Superior temporal gyrus (tissue), 1 donor: ENCODE measurements around the gene AGAP2.

Source experiments
- DNase-seq: peaks from one replicate; pipeline ENCODE4 v3.0.0-alpha.2; 2016; ENCODE audit errors: extremely low spot score

AGAP2 gene

DNA sequence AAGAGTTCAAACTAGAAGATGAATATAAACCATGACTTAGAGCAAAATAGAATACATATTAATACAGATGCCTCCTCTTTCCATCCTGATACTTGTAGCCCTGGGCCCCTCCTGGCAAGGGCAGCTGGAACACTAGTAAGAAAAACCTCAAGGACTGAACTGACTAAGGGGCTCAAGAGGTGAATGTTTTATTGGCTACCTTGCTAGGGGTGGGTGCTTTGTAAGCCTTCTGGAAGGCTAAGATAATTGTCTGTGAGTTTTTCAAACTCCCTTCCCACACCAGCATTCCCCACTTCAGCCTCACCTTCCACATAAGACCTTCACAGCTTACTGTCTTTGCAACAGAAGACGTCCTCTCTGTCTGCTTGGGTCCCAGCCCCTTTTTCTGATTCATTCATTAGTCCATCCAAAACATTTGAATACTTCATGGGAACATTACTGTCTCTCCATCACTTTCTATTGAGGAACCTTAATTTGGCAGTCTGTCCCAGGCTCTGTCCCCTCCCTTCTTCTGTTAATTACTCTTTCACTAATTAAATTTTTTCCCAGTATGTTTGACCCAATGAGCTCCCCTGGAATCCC lies 15.3 kb upstream of the AGAP2 start:
- DNase-seq, result no peak

GRCh38 chr12:57752668-57753000 lies 14.1 kb upstream of the AGAP2 start:
- DNase-seq, result no peak

DNA sequence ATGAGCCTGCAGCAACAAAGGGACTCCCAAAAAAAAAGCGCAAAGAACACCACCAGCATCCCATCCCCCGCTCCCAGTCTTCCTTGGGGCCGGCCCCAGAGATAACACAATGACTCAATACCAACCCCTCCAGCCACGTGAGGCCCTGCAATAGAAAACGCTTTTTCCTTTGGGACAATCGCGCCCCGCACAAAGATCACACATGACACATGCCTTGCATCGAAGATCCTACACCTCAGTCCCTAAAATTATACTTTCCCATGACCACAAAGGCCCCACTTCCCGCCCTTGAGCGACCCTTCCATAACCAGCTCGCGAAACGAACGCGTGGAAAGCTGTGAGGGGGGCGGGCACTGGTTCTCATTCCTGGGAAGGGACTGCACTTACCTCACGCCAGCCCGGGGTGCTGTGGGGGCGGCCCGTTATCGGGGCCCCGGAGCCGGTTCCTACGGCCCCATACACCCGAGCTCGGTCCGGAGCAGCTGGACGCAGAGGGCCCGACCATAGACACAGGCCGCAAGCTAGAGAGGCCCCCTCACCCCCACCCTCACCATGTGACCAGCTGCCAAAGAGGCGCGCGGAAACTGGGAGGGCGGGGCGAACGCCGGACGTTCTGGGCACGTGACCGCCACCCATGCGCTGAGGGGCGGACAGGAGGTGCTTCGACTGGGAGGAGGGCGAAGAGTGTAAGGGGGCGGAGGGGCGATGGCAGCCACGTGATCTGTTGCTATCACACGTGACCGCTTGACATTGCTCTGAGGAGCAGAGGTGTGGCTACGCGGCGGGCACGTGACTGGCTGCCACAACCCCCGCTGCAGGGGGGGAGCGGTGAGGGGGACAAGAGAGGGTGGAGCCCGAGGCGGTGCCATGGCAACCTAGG lies 13.5 kb upstream of the AGAP2 start, which contains the start of gene CDK4:
Gene CDK4 (minus strand): TSS at position 523 of the 880 bp plus-strand sequence. CDS start 593 bp downstream, outside the sequence.
- DNase-seq, result peak; percentile 100

DNA sequence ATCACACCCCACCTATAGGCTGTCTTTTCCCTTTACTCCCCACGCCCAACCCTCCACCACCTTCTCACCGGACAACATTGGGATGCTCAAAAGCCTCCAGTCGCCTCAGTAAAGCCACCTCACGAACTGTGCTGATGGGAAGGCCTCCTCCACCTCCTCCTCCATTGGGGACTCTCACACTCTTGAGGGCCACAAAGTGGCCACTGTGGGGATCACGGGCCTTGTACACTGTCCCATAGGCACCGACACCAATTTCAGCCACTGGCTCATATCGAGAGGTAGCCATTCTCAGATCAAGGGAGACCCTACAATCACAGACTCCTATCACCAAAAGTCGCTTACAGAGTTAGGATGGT lies 12.9 kb upstream of the AGAP2 start:
- no peak for DNase-seq

DNA sequence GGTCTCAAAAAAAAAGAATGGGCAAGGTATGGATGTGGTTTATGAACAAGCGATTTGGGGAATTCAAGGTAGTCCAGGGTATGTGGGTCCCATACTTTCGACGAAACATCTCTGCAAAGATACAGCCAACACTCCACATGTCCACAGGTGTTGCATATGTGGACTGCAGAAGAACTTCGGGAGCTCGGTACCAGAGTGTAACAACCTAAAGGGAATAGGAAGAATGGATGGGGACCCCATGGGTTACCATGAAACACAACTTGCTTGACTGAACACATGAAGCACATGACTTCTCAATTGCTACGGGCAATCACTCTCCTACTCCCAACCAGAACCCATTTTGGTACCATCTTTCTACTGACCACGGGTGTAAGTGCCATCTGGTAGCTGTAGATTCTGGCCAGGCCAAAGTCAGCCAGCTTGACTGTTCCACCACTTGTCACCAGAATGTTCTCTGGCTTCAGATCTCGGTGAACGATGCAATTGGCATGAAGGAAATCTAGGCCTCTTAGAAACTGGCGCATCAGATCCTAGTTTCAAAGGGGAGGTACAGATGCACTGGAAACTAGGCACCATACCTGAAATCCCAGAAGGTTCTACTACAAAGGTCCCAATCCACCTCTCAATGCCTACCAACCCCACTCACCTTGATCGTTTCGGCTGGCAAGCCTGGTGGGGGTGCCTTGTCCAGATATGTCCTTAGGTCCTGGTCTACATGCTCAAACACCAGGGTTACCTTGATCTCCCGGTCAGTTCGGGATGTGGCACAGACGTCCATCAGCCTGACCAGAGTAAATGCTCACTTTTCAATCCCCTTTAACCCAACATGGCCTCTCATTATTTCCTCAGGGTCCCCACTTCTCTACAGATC lies 12.3 kb upstream of the AGAP2 start:
- no peak for DNase-seq

DNA sequence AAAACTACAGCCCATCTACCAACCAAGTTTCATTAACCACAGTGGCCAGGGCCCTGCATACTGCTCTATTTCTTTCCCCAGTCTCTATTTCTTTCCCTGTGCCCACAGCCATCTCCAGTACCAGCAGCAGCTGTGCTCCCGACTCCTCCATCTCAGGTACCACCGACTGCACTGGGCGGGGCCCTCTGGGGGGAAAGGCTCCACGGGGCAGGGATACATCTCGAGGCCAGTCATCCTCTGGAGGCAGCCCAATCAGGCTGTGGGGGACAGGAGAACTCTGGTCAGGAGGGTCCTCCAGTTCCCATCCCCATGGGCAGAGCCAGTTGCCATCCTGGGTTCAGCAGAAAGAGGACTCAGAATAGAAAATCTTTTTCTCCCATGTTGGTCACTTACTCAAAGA lies 10.5 kb upstream of the AGAP2 start:
- no peak for DNase-seq

DNA sequence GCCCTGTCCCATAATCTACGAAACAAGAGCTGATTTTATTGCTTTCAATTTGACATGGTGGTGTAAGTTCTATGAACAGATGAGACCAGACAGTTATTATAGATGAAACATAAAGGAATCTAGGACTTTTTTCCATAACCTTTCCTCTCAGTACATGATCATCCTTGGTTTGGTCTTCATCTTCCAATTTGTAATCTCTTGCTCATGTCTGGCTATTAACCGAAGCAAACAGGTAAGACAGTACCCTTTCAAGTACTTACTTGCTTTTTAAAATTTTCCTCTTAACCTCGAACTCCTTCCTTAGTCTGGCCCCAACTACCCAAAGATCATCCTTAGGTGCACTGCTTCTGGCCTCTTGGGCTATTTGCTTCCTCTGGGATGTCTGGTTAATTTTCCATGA lies 7.5 kb upstream of the AGAP2 start:
- DNase-seq, result no peak

GRCh38 chr12:57745485-57745881 lies 6.9 kb upstream of the AGAP2 start:
- no peak for DNase-seq

- DNase-seq, result peak; percentile 99
Observed at GRCh38 chr12:57744777-57745484, 6.4 kb upstream of the AGAP2 start, which contains the start of gene TSPAN31. Gene TSPAN31 (plus strand): TSS chr12:57745039. CDS start chr12:57745155, 116 bp downstream.

- DNase-seq, result peak; percentile 43
Observed at GRCh38 chr12:57744194-57744776, 5.7 kb upstream of the AGAP2 start.

DNA sequence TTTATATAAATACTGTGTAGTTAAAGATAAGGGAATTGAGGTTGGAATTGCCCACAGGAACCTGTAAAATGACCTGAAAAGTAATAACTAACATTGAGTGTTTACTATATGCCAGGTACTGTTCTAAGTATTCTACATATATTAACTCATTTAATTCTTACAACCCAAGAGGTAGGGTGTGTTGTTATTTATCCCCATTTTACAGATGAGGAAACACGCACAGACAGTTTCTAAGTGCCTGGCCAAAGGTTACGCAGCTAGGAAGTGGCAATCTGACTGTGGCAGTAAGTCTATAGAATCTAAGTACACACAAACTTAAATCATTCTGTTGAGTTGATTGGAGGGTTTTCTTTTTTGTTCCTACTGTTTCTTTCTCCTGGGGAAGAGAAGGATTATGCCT lies 5.2 kb upstream of the AGAP2 start:
- no peak for DNase-seq

DNA sequence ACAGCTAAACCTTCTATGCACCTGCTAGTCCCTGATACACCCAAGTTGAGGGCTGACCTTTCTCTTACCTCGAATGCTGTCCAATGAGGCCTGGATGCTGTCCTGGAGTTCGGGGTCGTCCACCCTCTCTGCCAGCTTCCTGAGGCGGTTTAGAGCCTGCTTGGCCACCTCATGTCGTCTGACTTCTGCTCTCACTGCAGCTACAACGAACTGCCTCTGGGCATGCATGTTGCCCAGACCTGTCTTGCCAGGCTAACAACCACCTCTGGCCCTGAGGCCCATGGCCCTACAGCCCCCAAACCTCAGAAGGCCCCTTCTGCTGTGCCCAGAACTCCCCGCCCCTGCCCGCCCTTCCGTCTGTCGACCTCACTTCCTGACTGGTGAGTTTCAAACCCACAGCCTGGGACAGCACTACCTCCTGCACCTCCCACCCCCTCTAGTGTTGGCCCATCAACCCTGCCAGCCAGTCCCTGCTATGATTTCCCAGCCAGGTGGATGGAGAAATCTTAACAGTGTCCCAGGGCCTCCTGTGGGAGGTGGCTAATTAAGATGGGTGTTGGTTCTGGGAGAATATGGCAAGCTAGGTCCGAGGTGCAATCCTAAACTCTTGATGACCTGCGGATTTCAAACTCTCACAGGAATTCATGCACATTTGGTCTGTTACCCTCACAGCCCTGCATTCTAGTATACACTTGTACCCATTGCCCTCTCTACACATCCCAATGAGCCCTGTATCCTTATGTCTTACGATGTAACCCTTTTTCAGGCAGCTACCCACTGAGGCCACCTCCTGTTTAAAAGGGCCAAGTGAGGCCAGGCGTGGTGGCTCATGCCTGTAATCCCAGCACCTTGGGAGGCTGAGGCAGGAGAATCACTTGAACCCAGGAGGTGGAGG lies 3.5 kb upstream of the AGAP2 start:
- DNase-seq, result no peak

DNA sequence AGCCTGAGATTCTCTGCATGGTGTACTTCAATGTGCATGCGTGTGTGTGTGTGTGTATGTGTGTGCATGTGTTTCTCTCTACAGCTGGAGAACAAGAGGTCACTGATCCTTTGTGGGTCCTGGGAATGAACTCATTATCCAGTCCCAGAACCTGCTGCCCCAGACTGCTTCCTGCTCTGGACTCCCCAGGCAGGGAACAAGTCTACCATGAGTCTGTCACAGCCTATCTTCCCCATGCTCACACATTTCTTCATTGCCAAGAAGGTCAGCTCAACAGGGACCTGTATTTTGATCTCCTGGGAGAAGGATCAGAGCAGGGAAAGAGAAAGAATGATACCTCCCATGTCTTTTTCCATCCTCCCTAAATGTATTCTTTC lies 2.9 kb upstream of the AGAP2 start:
- DNase-seq, result no peak

DNA sequence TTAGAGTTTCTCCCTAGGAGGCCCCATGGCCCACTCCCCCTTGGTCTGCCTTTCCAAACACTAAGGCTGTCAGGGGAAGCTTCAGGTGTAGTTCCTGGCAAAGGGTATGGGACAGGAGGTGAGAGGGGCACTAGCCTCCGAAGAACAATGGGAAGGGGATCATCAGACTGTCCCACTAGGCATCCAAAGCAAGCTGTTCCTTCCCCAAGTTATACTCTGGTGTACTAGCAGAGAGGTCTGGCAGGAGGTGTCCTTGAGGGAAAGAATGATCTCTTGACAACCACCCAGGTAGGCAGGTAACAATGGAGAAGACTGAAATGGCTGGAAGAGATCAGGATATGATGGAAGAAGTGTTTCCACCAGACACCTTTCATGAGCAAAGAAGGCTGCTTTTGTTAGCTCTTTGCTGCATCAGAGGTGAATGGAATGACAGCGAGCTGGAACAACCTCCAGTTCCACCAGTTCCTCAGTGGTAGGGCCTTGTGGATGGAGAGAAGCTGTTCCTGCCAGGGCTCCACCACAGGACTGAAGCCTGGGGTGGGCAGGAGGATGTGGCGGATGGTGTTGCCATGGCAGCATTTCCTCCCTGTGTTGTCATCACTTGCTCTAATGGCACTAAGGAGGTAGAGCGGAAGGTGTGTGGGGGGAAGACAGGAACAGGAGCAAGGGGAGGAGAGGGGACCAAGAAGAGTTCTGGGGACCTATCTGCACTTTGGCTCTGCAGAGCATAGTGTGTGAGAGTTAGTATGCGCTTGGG lies 2.3 kb upstream of the AGAP2 start:
- peak; percentile 26 for DNase-seq

DNA sequence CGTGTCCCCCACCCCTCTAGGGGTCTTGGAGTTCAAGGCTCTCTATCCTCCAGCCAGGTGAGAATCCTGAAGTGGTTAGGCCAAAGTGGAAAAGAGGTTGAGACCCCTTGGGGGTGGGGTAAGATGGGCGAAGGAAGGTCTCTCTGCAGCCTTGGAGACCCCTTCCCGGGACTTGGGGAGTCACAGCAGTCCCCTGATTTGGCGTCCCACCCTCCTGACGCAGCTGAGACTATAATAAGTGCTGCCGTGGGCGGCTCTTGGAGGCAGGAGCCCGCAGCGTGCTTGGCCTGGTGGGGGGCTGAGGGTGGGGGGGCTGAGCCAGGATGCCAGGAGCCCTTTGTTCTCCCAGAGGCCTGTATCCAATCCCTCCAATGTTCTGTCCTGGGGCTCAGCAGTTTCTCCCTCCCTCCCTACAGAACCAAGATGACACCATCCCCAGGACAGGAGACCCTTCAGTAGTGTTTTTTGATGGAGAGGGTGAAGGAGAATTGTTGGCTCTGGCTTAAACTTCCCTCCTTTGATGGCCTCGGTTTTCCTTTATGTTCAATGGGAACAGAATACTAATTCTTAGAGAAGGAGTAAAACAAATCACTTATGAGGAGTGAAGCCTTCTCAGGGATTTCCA lies 1.5 kb upstream of the AGAP2 start:
- no peak for DNase-seq

DNA sequence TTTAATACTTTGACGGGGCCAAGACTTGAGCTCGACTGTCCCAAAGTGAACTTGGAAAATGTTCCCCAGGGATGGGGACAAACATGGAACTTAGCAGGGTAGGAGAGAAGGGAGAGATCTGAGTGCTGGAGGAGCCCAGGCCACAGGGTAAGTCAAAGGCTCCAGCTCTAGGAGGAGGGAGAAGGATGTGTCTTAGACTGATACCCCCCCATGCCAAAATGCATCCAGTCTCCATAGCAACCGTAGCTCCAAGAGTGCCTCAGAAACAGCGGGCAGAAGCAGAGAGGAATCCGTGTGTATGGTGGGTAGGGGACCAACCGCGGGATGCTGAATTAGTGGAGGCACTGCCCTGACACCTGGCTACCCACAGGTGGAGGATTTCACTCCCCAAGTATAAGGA lies 845 bp upstream of the AGAP2 start:
- DNase-seq, result peak; percentile 22

DNA sequence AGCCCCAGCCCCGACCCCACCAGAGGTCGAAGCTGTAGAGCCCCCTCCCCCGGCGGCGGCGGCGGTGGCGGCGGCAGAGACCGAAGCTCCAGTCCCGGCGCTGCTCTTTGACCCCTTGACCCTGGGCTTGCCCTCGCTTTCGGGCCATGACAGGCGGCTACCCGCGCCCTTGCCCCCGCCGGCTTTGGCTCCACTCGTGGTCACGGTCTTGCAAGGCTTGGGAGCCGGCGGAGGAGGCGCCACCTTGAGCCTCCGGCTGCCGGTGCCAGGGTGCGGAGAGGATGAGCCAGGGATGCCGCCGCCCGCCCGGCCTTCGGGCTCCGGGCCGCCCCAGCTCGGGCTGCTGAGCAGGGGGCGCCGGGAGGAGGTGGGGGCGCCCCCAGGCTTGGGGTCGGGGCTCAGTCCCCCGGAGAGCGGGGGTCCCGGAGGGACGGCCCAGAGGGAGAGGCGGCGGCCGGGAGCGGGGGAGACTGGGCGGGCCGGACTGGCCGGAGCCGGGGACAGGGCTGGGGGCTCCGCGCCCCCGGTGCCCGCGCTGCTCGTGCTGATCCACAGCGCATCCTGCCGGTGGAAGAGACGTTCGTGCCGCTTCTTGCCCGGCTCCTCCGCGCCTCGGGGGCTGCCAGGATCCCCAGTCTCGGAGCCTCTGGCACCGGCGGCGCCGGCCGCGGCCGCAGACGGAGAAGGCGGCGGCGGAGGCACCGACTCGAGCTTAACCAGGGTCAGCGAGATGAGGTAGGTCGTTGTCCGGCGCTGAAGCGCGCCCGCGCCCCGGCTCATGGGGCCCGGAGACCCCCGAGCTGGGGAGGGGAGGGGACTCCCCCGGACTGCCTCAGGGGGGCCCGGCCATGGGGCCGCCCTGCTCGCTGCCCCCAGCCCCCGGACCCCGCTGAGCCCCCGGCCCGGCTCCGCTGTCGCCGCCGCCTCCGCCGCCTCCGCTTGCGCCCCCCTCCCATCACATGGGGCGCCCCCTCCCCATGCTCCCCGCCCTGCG lies 778 bp downstream of the AGAP2 start:
- no peak for DNase-seq
